Measurements from ENCODE around the gene RELCH. TPM values are rescaled to one million over a fixed set of nuclear protein-coding genes. Genes with fewer than 3 reads are reported as not detected.

Gene RELCH
- total RNA-seq, 1 donor from 2014 or later: 21.5 TPM

GRCh38 chr18:62245177-62245576 lies 58.1 kb downstream of the RELCH start:
- no peak for TF ChIP-seq CTCF (IDR thresholded peaks at IDR 0.05; ENCODE audit: insufficient read depth, low read length, poor library complexity, severe bottlenecking)
- Histone ChIP-seq H3K4me3 (ENCODE audit: low read depth, low read length) (no peak overlapping the region), H3K36me3 (ENCODE audit: control insufficient read depth, insufficient read depth, low read length) (peaks cover 2% of the 10 kb centered on the region), H3K27me3 (ENCODE audit: control insufficient read depth, insufficient read depth, low read length) (no peaks in the 10 kb centered on the region)
- DNase-seq (ENCODE audit: low read depth): no peak

DNA sequence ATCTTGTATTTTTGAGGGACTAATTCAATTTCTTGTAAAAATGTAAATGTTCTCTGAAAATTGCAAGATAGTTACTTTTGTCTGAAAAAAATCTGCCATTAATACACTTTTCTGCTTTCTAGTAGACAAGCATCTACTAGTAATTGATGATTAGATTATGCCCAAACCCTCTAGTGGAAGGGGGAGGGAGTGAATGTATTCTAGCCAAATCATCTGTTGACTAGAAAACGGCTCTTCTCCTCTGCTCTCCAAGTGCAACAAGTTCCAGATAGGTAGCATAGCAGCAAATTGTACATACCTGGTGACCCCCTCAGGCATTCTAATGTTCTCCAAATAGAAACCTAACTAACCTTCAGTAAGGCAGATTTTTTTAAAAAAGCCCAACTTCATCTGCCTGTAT lies 58.6 kb downstream of the RELCH start:
- H3K27me3 ChIP-seq (ENCODE audit: control insufficient read depth, insufficient read depth, low read length): no peaks in the 10 kb centered on the region
- no peak for DNase-seq (ENCODE audit: low read depth)
- no peak overlapping the region for H3K4me3 ChIP-seq (ENCODE audit: low read depth, low read length)
- TF ChIP-seq CTCF (IDR thresholded peaks at IDR 0.05; ENCODE audit: insufficient read depth, low read length, poor library complexity, severe bottlenecking): no peak
- peaks cover 2% of the 10 kb centered on the region for H3K36me3 ChIP-seq (ENCODE audit: control insufficient read depth, insufficient read depth, low read length)

DNA sequence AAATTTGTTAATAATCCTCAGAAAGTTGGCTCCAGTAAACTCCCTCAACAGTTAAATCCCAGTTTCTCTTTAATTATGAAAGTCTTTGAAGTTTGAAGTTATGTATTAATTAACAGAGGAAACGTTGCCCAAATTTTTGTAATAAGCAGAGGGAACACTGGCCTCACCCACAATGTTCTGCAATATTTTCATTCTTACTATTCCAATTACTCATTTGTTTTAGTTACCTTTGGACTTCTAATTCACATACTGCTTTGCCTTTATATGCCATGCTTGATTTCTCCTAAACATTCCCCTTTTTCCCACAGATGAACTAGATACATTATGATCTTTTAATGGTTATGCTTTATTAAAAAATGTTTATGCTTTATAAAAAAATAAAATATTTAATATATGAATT lies 61.3 kb downstream of the RELCH start:
- Histone ChIP-seq H3K36me3 (ENCODE audit: control insufficient read depth, insufficient read depth, low read length) (peaks cover 2% of the 10 kb centered on the region), H3K27me3 (ENCODE audit: control insufficient read depth, insufficient read depth, low read length) (no peaks in the 10 kb centered on the region), H3K4me3 (ENCODE audit: low read depth, low read length) (no peak overlapping the region)
- no peak for DNase-seq (ENCODE audit: low read depth)
- TF ChIP-seq CTCF (IDR thresholded peaks at IDR 0.05; ENCODE audit: insufficient read depth, low read length, poor library complexity, severe bottlenecking): no peak

DNA sequence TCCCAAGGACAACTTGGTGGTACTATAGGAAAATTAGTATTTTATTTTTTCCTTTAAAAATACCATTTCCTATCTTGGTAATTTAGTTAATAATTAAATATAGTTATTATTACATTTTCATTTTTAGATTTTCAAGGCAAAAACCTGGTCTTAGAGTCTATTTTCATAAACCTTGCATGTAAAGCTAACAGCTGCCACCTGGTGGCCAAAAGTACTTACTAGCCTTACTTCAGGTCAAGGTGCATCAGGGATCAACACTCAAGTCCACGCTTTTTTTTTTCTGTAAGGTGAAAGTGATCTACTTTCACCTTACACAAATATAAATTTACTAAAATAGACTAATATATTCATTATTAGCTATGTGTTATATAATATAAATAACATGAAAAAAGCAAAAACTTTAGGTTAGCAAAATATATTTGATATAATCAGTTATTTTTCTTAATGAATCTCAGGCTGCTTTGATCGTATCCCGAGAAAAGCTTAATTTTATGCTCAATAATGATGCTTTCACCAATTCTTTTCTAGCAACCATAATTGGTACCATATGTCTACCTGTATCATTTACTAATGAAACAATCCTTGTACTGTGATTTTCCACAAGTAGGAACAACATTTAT lies 62.5 kb downstream of the RELCH start:
- H3K27me3 ChIP-seq (ENCODE audit: control insufficient read depth, insufficient read depth, low read length): no peaks in the 10 kb centered on the region
- TF ChIP-seq CTCF (IDR thresholded peaks at IDR 0.05; ENCODE audit: insufficient read depth, low read length, poor library complexity, severe bottlenecking): peak; percentile 79
- H3K36me3 ChIP-seq (ENCODE audit: control insufficient read depth, insufficient read depth, low read length): peaks cover 2% of the 10 kb centered on the region
- H3K4me3 ChIP-seq (ENCODE audit: low read depth, low read length): no peak overlapping the region
- DNase-seq (ENCODE audit: low read depth): peak; percentile 66

GRCh38 chr18:62250475-62250874 lies 63.4 kb downstream of the RELCH start:
- no peak for DNase-seq (ENCODE audit: low read depth)
- no peaks in the 10 kb centered on the region for H3K36me3 ChIP-seq (ENCODE audit: control insufficient read depth, insufficient read depth, low read length)
- TF ChIP-seq CTCF (IDR thresholded peaks at IDR 0.05; ENCODE audit: insufficient read depth, low read length, poor library complexity, severe bottlenecking): no peak
- H3K4me3 ChIP-seq (ENCODE audit: low read depth, low read length): no peak overlapping the region
- no peaks in the 10 kb centered on the region for H3K27me3 ChIP-seq (ENCODE audit: control insufficient read depth, insufficient read depth, low read length)

DNA sequence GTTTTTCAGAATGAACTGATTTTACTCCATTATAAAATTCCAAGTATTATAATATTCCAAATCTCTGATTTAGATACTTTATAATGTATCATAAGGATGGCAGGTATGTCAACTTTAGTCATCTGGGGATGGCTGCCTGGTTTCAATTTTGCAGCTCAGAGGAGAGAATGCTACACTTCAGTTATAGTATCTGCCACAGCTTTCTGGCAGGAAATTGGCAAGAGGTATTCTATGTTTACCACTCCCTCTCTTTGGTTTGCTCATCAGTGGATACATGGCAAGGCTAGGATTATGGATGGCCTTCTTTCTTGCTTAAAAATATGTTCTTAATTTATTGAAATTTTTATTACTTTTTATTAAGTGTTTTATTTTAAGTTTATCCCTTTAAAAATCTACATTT lies 71.0 kb downstream of the RELCH start:
- no peak for DNase-seq (ENCODE audit: low read depth)
- H3K27me3 ChIP-seq (ENCODE audit: control insufficient read depth, insufficient read depth, low read length): no peaks in the 10 kb centered on the region
- no peaks in the 10 kb centered on the region for H3K36me3 ChIP-seq (ENCODE audit: control insufficient read depth, insufficient read depth, low read length)
- TF ChIP-seq CTCF (IDR thresholded peaks at IDR 0.05; ENCODE audit: insufficient read depth, low read length, poor library complexity, severe bottlenecking): no peak
- H3K4me3 ChIP-seq (ENCODE audit: low read depth, low read length): no peak overlapping the region
